GM19324 (cell line): Measurements from ENCODE around the gene ATG3.

Experiments used
- ATAC-seq: cut with Tn5 transposase; IDR thresholded peaks from one replicate; pipeline ENCODE4 v1.9.1; 2021; ENCODE audit warnings: mild to moderate bottlenecking, moderate library complexity; ENCODE audit not compliant: unreplicated experiment, low FRiP score

The ATG3 gene

GRCh38 chr3:112561734-112562529, at the start of gene ATG3, which contains the start of gene SLC35A5:
Gene ATG3 (minus strand): TSS chr3:112561962. CDS start chr3:112561528, 434 bp downstream.
Gene SLC35A5 (plus strand): TSS chr3:112562045. CDS start chr3:112563404, 1,359 bp downstream.
- peak; percentile 91 for ATAC-seq

DNA sequence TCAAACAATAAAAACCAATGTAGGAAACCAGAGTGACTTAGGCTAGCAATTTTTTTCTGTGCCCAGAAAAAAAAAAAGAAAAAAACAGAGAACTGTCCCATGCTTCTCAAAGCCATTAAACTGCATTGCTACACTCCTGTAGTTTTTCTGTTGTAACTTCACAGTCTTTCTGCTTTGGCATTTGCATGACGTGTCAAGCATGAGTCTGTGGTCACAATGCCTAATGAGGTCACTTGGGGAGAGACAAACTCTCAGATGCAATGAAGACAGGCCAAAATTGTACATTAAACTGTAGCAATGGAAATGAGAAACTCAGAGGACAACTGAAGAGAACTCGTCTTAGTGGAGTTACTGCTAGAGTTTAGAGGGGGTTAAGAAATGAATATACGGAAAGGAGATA, 48.4 kb upstream of the ATG3 start:
- ATAC-seq, result no peak

- no peak for ATAC-seq
Observed at GRCh38 chr3:112607863-112608262, 46.1 kb upstream of the ATG3 start.

DNA sequence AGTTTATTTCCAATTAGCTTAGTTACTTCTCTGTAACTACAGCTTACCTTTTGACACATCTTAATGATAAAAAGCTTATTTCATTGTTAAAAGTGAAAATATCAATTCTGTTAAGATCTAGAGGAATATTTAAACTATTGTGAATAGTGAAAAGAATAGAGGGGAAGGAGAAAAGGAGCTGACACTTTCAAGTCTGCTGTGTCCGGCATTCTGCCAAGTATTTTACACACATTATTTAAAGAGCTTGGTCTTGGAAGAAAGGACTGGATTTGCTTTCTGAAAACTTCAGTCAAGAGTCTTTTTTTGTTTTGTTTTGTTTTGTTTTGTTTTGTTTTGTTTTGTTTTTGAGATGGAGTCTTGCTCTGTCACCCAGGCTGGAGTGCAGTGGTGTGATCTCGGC, 44.3 kb upstream of the ATG3 start:
- ATAC-seq, result no peak

- no peak for ATAC-seq
Observed at GRCh38 chr3:112605285-112605684, 43.5 kb upstream of the ATG3 start.

- no peak for ATAC-seq
Observed at GRCh38 chr3:112604536-112604935, 42.8 kb upstream of the ATG3 start.

DNA sequence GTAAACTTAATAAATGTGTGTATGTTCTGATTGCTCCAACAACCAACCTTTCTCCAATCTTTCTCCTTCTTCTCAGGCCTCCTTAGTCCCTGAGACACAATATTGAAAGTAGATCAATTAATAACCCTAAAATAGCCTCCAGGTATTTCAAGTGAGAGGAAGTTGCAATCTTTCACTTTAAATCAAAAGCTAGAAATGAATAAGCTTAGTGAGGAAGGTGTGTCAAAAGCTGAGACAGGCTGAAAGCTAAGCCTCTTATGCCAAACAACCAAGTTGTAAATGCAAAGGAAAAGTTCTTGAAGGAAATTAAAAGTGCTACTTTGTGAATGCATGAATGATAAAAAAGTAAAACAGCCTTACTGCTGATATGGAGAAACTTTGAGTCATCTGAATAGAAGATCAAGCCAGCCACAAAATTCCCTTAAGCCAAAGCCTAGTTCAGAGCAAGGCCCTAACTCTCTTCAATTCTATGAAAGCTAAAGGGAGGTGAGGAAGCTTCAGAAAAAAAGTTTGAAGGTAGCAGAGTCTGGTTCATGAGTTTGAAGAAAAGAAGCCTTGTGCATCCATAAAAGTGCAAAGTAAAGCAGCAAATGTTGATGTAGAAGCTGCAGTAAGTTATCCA, 40.6 kb upstream of the ATG3 start:
- no peak for ATAC-seq

DNA sequence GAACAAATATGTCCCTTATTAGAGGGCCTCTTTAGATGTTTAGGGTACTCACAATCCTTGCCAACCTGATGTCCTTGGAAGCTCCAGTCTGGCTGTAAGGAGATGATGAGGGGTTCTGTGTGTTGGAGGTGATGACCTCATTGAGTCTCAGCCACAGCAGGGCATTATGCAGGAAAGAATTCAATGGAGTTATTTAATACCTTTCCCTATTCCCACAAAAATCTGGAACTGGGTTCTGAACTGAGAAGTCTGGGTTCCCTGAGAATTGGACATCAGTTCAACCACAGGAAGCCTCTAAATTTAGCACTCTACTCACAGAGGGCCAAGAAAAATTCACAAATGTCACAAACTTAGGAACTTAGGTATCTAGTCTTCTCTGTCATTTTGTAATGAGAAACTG, 37.0 kb upstream of the ATG3 start:
- ATAC-seq, result no peak

GRCh38 chr3:112597945-112598344, 36.2 kb upstream of the ATG3 start:
- ATAC-seq, result no peak

GRCh38 chr3:112594856-112595255, 33.1 kb upstream of the ATG3 start:
- no peak for ATAC-seq

GRCh38 chr3:112593258-112593657, 31.5 kb upstream of the ATG3 start:
- no peak for ATAC-seq

- no peak for ATAC-seq
Observed at GRCh38 chr3:112587336-112587735, 25.6 kb upstream of the ATG3 start.

GRCh38 chr3:112585782-112586181, 24.0 kb upstream of the ATG3 start:
- no peak for ATAC-seq

- no peak for ATAC-seq
Observed at GRCh38 chr3:112583105-112583504, 21.3 kb upstream of the ATG3 start.

DNA sequence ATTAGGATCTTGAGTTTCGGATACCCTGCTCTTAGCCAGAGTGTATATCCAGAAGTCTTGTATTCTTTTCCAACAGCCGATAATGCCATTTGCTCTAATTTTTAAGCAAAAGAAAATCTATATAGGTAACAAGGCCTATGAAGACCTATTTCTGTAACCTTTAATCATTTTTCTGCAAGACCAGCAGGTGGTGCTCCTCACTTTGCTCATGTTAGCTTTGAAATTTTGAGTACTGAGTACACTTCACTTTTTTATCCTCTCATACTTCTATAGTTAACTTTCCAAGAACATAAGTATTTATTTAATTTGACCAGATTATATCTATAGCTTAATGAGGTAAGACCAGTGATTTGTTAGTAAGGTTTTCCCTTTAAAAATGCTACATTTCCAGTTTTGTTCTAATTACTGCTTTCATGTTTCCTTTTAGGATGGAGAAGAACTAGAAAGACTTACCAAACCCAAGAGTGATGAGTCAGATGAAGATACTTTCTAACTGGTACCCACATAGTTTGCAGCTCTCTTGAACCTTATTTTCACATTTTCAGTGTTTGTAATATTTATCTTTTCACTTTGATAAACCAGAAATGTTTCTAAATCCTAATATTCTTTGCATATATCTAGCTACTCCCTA, 20.6 kb upstream of the ATG3 start:
- no peak for ATAC-seq

DNA sequence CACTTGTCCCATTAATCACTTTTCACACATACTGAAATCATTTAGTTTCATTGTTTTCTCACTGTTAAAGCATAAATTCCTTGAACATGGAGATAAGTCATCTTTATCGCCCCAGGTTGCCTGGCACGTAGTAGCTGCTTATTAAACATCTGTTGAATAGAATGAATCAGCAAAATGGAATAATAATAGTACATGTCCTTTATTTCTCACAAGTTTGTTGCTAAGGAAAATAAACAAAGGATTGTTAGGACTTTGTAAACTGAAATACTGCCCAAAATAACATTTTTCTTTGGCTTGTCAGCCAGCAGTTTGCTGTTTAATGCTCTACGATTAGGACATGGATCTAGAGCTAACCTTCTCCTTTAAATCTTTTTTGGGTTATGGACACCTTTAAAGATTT, 17.9 kb upstream of the ATG3 start:
- ATAC-seq, result no peak

DNA sequence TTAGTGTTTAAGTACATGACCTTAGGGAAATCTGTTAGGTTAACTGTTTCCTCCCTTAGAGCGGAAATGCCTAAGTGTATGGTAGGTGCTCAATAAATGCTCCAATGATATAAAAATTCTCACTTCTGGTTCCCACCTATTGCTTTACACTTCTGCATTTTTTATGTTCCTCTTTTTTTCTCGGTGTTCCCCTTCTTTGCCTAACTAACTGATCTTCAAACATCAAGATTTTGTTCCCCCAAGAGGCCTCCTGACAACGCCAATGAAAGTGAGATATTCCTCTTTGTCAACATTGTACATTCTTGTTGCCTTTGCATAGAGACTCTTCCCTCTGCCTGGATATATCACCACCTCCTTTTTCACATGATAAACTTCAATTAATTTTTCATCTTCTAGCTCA, 17.5 kb upstream of the ATG3 start:
- no peak for ATAC-seq

DNA sequence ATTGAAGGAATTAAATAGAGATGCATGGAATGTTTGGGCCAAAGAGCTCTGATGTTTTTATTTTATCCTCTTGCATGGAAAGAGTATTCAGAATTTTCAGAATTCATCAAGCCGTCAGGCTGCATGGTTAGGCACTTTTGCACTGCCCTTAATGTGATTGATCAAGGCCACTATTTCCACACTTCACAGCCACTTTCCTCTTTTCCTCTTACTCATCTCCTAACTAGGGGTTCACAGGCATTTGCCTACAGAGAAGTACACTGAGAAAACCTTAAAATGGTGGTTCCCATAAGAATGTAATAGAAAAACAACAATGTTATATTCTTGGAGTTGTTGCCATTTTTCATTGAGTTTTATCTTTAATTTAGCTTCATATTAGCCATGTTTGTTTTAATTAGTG, 10.9 kb upstream of the ATG3 start:
- ATAC-seq, result no peak

DNA sequence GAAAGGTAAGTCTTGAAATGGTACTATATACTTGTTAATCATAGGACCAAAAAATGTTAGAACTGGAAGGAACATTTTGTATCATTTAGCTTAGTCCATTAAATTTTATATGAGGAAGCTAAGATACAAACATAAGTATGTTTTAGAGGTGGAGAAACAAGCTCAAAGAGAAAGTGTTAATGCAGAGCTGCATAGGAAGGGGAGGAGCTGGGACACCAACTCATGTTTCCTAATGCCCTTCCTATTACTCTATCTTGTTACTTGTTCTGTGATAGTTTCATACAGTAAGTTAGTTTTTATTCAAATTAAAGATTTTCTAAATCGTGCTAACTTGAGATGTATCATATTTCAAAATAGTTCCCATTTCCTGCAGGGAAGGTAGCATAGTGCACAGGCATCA, 7.5 kb upstream of the ATG3 start:
- ATAC-seq, result no peak

GRCh38 chr3:112568642-112569041, 6.9 kb upstream of the ATG3 start:
- no peak for ATAC-seq

DNA sequence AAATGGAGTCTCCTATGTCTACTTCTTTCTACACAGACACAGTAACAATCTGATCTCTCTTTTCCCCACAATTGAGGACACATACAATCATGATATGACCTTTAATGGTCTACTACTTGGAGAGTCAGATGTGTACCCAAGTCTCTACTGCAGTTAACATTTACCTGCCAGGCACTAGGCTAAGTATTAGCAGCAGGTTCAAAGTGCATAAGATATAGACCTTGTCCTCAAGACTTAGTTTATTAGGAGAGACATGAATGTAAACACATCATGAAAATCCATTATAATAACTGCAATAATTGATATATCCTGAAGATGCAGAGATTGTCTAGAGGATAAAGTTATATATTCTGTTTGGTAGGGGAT, 3.2 kb upstream of the ATG3 start:
- no peak for ATAC-seq
